HepG2 (cell line): Measurements from ENCODE around the gene ANKRD29. TPM values are rescaled to one million over a fixed set of nuclear protein-coding genes. Genes with fewer than 3 reads are reported as not detected.

ENCODE experiments used
- HDAC2 ChIP-seq: sonication (generic); formaldehyde crosslinking; IDR thresholded peaks from 2 replicates; pipeline ENCODE4 v1.4.0; 2020; ENCODE audit warnings: missing genetic modification reagents
- HOXA9 ChIP-seq: sonication (generic); formaldehyde crosslinking; IDR thresholded peaks from 2 replicates; pipeline ENCODE4 v1.8.1; 2022; ENCODE audit warnings: missing genetic modification reagents, mild to moderate bottlenecking, moderate library complexity, borderline replicate concordance
- KLF6 ChIP-seq: IDR thresholded peaks from 2 replicates; pipeline ENCODE4 v1.8.0; 2016; ENCODE audit warnings: missing biosample characterization, missing genetic modification reagents
- PCBP2 ChIP-seq: fragments of 200-400 bp; formaldehyde crosslinking; optimal IDR thresholded peaks from 2 replicates; pipeline ENCODE3; 2018; ENCODE audit warnings: low read length, low read depth; ENCODE audit not compliant: poor library complexity, severe bottlenecking
- PHB2 ChIP-seq: fragments of 450-650 bp; IDR thresholded peaks from 2 replicates; pipeline ENCODE4 v1.6.1; 2018; ENCODE audit not compliant: partially characterized antibody
- RAD51 ChIP-seq: fragments of 450-650 bp; IDR thresholded peaks from 2 replicates; pipeline ENCODE4 v1.6.1; 2016; ENCODE audit warnings: borderline replicate concordance
- RXRB ChIP-seq: IDR thresholded peaks from 2 replicates; pipeline ENCODE4 v1.6.1; 2016; ENCODE audit warnings: borderline replicate concordance, missing genetic modification reagents, missing compliant biosample characterization
- TEAD2 ChIP-seq: sonication (generic); formaldehyde crosslinking; IDR thresholded peaks from 2 replicates; pipeline ENCODE4 v1.9.0; 2021; ENCODE audit warnings: missing genetic modification reagents
- ZNF260 ChIP-seq: sonication (generic); formaldehyde crosslinking; IDR thresholded peaks from 2 replicates; pipeline ENCODE4 v1.4.0; 2020; ENCODE audit warnings: missing genetic modification reagents, low read depth, mild to moderate bottlenecking, borderline replicate concordance
- ZNF383 ChIP-seq: sonication (generic); formaldehyde crosslinking; IDR thresholded peaks from 2 replicates; pipeline ENCODE4 v1.4.0; 2020; ENCODE audit warnings: missing genetic modification reagents, mild to moderate bottlenecking, borderline replicate concordance
- ZNF501 ChIP-seq: sonication (generic); formaldehyde crosslinking; IDR thresholded peaks from 2 replicates; pipeline ENCODE4 v1.5.1; 2020; ENCODE audit warnings: mild to moderate bottlenecking, moderate library complexity, missing genetic modification reagents
- ZSCAN20 ChIP-seq: sonication (generic); formaldehyde crosslinking; IDR thresholded peaks from 2 replicates; pipeline ENCODE4 v1.4.0; 2020; ENCODE audit warnings: missing genetic modification reagents, mild to moderate bottlenecking, borderline replicate concordance
- polyA plus RNA-seq, 8 experiments: library from polyadenylated mRNA; depleted of rRNA in 3 of 8; stranded (reverse) in 7 of 8; unstranded in 1 of 8; fragments of >200 nt; fragmentation: Illumina TruSeq in 4 of 8; extraction: Trizol in 4 of 8; gene quantifications; 2 replicates each; pipeline versions ENCODE4 v1.2.1 to v1.2.3, GENCODE V29; 2011 to 2016; ENCODE audit warnings: low read depth in 4 of 8, missing spikeins in 1 of 8, mixed read lengths in 1 of 8; ENCODE audit not compliant: insufficient read depth in 1 of 8
- total RNA-seq, 5 experiments: library from RNA; depleted of rRNA; stranded (reverse); fragments of >200 nt; fragmentation: Illumina TruSeq; extraction: Trizol; gene quantifications; 2 replicates each; pipeline ENCODE4 v1.2.3, GENCODE V29; 2016; ENCODE audit warnings: low read depth in 1 of 5
- TF ChIP-seq, protein P1 (sequence below): sonication (generic); formaldehyde crosslinking; IDR thresholded peaks from 2 replicates; pipeline ENCODE4 v1.4.0; 2020; ENCODE audit warnings: missing genetic modification reagents, borderline replicate concordance
- TF ChIP-seq, protein P2 (sequence below): sonication (generic); formaldehyde crosslinking; IDR thresholded peaks from 2 replicates; pipeline ENCODE4 v1.4.0; 2020; ENCODE audit warnings: mild to moderate bottlenecking, missing genetic modification reagents
- TF ChIP-seq, protein P3 (sequence below): IDR thresholded peaks from 2 replicates; pipeline ENCODE4 v1.6.1; 2016; ENCODE audit warnings: low read depth, borderline replicate concordance
- TF ChIP-seq, protein P4 (sequence below): sonication (generic); formaldehyde crosslinking; IDR thresholded peaks from 2 replicates; pipeline ENCODE4 v1.4.0; 2020; ENCODE audit warnings: missing genetic modification reagents
- TF ChIP-seq, protein P5 (sequence below): sonication (generic); formaldehyde crosslinking; conservative IDR thresholded peaks from 2 replicates; pipeline ENCODE4 v1.8.1; 2023; ENCODE audit warnings: missing genetic modification reagents

The ANKRD29 gene
- total and polyA plus RNA-seq, 2 of the 13 experiments (the other 11 are each of a cell fraction or from before 2014, with no cell fraction given), result not detected

DNA sequence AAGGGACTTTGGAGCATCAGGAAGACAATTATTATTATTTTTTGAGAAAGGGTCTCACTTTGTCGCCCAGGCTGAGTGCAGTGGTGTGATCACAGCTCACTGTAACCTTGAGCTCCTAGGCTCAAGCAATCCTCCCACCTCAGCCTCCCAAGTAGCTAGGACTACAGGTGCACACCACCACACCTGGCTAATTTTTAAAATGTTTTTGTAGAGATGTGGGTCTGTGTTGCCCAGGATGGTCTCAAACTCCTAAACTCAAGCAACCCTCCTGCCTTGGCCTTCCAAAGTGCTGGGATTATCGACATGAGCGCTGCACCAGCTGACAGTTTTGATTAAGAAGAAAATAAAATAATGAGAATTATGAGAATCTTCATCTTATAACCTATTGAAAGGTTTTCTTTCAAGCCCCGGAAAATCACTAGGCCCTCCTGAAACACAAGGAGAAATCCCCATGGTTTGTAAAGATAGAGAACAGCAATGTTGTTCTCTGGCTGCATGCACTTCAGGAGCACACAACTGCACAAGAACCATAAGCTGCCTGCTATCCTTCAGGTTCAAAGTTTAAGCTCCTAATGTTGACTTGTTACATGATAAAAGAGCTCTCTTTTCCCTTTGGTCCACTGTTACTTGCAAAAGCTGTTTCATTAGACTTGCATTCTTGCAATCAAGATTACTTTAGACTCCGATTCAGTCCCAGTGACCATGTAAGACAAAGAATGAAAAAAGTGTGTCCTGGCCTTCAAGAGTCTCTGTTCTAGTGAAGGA, 93.2 kb downstream of the ANKRD29 start (continued):
- TF ChIP-seq, protein P1, sequence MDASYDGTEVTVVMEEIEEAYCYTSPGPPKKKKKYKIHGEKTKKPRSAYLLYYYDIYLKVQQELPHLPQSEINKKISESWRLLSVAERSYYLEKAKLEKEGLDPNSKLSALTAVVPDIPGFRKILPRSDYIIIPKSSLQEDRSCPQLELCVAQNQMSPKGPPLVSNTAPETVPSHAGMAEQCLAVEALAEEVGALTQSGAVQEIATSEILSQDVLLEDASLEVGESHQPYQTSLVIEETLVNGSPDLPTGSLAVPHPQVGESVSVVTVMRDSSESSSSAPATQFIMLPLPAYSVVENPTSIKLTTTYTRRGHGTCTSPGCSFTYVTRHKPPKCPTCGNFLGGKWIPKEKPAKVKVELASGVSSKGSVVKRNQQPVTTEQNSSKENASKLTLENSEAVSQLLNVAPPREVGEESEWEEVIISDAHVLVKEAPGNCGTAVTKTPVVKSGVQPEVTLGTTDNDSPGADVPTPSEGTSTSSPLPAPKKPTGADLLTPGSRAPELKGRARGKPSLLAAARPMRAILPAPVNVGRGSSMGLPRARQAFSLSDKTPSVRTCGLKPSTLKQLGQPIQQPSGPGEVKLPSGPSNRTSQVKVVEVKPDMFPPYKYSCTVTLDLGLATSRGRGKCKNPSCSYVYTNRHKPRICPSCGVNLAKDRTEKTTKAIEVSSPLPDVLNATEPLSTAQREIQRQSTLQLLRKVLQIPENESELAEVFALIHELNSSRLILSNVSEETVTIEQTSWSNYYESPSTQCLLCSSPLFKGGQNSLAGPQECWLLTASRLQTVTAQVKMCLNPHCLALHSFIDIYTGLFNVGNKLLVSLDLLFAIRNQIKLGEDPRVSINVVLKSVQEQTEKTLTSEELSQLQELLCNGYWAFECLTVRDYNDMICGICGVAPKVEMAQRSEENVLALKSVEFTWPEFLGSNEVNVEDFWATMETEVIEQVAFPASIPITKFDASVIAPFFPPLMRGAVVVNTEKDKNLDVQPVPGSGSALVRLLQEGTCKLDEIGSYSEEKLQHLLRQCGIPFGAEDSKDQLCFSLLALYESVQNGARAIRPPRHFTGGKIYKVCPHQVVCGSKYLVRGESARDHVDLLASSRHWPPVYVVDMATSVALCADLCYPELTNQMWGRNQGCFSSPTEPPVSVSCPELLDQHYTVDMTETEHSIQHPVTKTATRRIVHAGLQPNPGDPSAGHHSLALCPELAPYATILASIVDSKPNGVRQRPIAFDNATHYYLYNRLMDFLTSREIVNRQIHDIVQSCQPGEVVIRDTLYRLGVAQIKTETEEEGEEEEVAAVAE (CRISPR knock-in tag), result no peak
- TF ChIP-seq HDAC2 (CRISPR knock-in tag), result peak; percentile 62; the same call in 1 of the 2 replicates
- TF ChIP-seq ZNF501 (CRISPR knock-in tag), result no peak
- no peak for TF ChIP-seq PHB2
- TF ChIP-seq ZSCAN20, result no peak
- no peak for TF ChIP-seq RAD51
- TF ChIP-seq TEAD2 (CRISPR knock-in tag), result no peak
- TF ChIP-seq, protein P2, sequence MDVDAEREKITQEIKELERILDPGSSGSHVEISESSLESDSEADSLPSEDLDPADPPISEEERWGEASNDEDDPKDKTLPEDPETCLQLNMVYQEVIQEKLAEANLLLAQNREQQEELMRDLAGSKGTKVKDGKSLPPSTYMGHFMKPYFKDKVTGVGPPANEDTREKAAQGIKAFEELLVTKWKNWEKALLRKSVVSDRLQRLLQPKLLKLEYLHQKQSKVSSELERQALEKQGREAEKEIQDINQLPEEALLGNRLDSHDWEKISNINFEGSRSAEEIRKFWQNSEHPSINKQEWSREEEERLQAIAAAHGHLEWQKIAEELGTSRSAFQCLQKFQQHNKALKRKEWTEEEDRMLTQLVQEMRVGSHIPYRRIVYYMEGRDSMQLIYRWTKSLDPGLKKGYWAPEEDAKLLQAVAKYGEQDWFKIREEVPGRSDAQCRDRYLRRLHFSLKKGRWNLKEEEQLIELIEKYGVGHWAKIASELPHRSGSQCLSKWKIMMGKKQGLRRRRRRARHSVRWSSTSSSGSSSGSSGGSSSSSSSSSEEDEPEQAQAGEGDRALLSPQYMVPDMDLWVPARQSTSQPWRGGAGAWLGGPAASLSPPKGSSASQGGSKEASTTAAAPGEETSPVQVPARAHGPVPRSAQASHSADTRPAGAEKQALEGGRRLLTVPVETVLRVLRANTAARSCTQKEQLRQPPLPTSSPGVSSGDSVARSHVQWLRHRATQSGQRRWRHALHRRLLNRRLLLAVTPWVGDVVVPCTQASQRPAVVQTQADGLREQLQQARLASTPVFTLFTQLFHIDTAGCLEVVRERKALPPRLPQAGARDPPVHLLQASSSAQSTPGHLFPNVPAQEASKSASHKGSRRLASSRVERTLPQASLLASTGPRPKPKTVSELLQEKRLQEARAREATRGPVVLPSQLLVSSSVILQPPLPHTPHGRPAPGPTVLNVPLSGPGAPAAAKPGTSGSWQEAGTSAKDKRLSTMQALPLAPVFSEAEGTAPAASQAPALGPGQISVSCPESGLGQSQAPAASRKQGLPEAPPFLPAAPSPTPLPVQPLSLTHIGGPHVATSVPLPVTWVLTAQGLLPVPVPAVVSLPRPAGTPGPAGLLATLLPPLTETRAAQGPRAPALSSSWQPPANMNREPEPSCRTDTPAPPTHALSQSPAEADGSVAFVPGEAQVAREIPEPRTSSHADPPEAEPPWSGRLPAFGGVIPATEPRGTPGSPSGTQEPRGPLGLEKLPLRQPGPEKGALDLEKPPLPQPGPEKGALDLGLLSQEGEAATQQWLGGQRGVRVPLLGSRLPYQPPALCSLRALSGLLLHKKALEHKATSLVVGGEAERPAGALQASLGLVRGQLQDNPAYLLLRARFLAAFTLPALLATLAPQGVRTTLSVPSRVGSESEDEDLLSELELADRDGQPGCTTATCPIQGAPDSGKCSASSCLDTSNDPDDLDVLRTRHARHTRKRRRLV (CRISPR knock-in tag), result no peak
- no peak for TF ChIP-seq HOXA9 (CRISPR knock-in tag)
- TF ChIP-seq, protein P3, sequence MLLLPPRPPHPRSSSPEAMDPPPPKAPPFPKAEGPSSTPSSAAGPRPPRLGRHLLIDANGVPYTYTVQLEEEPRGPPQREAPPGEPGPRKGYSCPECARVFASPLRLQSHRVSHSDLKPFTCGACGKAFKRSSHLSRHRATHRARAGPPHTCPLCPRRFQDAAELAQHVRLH, result no peak
- TF ChIP-seq, protein P4, sequence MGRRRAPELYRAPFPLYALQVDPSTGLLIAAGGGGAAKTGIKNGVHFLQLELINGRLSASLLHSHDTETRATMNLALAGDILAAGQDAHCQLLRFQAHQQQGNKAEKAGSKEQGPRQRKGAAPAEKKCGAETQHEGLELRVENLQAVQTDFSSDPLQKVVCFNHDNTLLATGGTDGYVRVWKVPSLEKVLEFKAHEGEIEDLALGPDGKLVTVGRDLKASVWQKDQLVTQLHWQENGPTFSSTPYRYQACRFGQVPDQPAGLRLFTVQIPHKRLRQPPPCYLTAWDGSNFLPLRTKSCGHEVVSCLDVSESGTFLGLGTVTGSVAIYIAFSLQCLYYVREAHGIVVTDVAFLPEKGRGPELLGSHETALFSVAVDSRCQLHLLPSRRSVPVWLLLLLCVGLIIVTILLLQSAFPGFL (CRISPR knock-in tag), result no peak
- TF ChIP-seq ZNF260 (CRISPR knock-in tag), result no peak
- TF ChIP-seq PCBP2, result no peak
- TF ChIP-seq ZNF383 (CRISPR knock-in tag), result no peak
- TF ChIP-seq, protein P5, sequence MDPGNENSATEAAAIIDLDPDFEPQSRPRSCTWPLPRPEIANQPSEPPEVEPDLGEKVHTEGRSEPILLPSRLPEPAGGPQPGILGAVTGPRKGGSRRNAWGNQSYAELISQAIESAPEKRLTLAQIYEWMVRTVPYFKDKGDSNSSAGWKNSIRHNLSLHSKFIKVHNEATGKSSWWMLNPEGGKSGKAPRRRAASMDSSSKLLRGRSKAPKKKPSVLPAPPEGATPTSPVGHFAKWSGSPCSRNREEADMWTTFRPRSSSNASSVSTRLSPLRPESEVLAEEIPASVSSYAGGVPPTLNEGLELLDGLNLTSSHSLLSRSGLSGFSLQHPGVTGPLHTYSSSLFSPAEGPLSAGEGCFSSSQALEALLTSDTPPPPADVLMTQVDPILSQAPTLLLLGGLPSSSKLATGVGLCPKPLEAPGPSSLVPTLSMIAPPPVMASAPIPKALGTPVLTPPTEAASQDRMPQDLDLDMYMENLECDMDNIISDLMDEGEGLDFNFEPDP, result no peak
- TF ChIP-seq KLF6 (CRISPR knock-in tag), result no peak
- peak; percentile 81; the same call in 1 of the 2 replicates for TF ChIP-seq RXRB (CRISPR knock-in tag)
